NCI-H1694 (cell line): ENCODE measurements around the gene WNT5B.
A peak's percentile ranks its signal among the peaks of the same experiment; 100 is the strongest.
"Not testable (repeated sequence)": the region's sequence is repeated elsewhere in the genome, so short reads cannot be mapped to it uniquely, and the experiment has no call there.

Source experiments
- DNase-seq: peaks from one replicate; lab custom pipeline; 2025; lab: John Stamatoyannopoulos, UW

The WNT5B gene

DNA sequence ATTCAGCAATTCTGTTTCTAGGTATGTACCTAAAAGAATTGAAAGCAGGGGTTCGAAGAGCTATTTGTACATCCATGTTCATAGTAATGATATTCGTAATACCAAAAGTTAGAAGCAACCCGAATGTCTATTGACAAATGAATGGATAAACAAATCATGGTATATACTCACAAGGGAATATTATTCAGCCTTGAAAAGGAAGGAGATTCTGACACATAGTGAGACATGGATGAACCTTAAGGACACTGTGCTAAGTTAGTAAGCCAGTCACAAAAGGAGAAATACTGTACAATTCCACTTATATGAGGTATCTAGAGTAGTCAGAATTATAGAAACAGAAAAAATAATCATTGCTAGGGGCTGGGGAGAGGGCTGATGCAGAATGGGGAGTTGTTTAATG lies 30.3 kb upstream of the WNT5B start:
- no peak for DNase-seq

DNA sequence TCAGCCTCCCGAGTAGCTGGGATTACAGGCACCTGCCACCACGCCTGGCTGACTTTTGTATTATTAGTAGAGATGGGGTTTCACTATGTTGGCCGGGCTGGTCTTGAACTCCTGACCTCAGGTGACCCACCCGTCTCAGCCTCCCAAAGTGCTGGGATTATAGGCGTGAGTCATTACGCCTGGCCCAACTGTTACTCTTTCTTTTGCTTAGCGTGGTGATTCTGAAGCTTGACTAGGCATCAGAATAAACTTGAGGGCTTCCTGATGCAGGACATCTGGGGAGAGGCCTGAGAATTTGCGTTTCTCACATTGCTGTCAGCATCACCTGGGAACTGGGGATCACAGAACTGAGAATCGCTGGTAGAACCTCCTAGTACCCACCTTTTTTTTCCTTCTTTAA lies 26.3 kb upstream of the WNT5B start:
- DNase-seq: not testable (repeated sequence)

DNA sequence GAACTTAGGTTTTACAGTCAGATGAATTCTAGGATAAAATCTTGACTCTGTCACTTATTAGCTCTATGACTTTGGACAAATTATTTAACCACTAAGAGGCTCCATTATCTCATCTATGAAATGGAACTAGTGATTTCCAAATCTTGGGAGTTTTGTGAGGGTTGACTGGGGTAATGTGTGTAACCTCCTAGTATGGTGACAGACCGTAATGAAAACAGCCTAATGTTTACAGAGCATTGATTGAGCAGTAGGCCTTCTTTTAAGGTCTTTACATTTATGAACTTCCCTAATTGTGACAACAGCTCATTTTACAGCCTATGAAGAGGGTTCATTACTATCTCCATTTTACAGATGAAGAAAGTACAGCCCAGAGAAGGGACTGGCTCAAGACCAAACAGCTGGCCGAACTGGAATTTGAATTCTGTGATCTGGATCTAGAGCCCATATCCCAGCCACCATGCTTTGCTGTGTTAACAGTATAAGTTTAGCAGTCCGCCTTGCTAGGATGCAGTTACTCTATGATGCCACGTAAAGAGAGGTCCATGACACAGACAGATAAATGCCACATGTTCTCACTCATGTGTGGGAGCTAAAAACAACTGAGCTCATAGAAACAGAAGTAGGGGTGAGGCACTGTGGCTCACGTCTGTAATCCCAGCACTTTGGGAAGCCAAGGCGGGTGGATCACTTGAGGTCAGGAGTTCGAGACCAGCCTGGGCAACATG lies 25.6 kb upstream of the WNT5B start:
- DNase-seq: no peak

DNA sequence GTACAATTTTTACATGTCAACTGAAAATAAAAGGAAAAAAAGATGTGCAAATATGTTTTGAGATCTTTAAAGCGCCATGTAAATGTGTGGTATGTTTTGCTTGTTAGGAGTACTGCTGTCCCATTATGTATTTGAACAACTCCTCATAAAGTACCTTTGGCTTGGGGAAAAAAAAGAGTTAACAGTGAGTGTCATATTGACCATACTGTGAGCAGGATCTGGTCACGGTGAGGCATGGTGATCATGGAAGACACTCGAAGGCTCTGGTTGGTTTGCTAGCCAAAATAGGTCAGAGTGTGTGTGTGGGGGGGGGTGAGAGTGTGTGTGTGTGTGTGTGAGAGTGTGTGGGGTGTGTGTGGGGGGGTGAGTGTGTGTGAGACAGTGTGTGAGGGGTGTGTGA lies 24.6 kb upstream of the WNT5B start:
- no peak for DNase-seq

DNA sequence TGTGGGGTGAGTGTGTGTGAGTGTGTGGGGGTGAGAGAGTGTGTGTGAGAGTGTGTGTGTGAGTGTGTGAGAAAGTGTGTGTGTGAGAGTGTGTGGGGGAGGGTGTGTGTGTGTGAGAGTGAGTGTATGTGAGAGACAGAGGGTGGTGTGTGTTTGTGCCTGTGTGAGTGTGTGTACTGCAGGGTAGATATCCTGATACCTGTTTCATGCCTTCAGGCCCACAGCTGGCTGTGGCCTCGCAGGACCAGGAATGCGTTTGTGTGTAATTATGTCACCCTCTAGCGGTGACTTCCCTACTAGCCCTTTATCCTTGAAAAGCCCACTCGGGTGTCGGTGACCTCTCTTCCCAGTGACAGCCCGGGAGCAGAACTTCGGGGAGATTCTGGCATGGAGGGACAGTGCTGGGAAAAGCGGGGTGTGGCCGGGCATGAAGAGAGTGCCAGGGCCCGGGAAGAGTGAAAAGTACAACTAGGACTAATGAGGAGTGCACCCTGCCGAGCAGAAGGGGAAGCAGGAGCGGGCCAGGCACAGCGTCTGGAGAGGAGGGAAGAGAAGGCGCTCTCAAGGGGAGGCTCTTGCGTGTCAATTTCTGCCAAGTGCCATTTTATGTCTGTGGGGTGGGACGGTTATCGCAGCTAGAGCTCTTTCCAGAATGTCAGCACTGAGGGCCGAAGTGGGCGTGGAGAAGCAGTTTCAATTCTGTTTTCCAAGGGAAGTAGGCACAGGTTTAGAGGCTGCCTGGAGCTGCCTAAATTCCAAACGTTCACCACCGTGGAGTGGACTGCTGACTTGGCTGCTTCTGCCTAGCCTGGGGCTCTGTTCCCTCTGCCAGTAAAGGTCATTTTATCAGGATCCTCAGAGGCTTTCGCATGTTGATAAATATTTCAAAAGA lies 23.7 kb upstream of the WNT5B start:
- peak; percentile 86 for DNase-seq

DNA sequence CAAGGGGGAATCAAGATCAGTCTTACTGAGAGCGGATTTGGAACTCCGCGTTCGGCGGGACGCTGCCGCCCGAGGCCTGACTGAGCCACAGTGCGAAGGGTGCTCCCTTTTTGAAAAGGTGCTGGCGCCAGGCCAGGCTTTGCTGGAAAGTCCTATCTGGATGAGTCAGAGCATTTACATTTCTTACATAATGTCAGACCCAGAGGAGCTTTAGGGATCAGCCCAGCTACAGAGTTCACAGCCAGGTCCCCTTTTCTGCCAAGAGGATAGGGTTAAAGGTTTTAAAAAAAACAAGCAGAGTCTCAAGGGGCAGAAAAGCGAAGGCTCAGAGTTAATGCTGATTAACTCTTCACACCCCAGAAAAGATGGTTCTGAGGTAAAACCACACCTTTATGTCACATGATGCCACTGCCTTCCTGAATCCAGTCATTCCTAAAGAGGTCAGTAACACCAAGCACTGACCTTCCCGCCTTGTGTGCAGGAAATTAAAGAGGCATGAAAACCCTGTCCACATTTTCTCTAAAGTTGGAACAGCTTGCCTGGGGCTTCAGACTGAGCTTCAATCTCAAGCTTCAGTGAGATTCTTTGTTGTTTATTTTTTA lies 22.9 kb upstream of the WNT5B start:
- no peak for DNase-seq

DNA sequence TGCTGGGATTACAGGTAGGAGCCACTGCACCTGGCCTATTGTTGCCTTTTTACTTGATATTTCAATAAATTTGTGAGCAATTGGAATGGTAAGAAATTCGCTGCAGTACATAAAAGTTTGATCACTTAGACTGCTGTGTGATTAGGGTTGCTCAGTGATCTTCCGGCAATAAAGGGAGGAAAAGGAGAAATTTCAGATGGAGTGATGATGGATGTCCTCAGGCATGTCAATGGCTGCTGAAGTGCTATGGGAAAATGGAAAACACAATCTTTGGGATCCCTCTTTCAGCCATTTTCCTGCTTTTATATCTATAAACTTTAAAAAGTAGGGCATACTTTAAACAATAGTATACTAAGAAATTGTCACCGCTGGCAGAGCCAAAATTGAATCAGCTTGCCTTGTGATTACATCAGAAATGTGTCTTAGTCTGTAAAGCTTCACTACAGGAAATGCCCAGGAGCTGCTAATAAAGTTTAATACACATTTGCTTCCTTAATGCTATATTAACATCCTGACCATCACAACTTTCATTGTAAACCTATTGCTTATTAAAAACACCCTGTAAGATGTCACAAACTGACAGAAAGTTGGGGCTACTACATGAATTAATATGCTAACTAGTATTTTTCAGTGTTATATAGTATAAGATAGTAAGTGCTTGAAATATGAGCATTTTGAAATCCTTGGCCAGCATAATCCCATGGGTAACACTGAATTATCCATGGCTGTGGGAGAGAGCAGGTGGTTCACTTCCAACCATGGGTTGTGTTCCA lies 20.9 kb upstream of the WNT5B start:
- no peak for DNase-seq

DNA sequence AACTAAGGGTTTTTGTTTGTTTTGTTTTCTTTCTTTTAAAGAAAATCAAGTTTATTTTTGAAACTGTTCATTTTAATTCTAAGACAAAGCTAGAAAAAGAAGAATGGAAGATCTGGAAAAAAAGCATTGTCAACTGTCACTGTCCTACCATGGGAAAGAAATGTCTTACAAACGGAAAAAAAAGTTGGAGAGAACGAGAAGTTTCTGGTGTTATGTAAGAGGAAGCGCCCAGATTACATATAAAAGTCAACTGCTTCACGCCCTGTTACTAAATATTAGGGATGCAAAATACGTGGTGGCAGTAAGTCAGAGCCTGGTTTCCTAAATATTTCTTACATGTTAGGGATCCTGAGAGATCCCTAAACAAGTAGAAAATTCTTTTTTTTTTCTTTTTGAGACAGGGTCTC lies 20.3 kb upstream of the WNT5B start:
- no peak for DNase-seq

DNA sequence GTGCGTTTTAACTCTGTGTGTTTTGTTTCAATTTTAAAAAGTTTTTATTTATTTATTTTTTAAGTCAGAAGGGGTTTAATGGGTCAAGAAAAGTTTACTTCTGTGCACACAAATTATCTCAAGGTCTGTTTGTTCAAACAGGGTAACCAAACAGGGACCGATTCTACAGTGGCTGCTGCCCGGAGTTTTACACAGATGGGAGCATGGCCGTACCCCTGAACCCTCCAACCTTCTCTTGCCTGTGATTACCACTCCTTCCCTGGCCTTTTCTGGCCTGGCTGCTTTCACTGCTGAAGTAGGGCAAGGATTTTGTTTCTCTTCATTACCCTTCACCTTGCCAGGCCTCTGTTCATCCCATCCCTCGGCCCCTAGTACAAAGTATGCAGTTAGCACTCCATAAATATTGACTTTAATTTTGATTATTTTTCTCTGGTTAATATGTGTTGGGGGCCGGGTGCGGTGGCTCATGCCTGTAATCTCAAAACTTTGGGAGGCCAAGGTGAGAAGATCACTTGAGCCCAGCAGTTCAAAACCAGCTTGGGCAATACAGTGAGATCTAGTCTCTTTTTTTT lies 18.9 kb upstream of the WNT5B start:
- no peak for DNase-seq

DNA sequence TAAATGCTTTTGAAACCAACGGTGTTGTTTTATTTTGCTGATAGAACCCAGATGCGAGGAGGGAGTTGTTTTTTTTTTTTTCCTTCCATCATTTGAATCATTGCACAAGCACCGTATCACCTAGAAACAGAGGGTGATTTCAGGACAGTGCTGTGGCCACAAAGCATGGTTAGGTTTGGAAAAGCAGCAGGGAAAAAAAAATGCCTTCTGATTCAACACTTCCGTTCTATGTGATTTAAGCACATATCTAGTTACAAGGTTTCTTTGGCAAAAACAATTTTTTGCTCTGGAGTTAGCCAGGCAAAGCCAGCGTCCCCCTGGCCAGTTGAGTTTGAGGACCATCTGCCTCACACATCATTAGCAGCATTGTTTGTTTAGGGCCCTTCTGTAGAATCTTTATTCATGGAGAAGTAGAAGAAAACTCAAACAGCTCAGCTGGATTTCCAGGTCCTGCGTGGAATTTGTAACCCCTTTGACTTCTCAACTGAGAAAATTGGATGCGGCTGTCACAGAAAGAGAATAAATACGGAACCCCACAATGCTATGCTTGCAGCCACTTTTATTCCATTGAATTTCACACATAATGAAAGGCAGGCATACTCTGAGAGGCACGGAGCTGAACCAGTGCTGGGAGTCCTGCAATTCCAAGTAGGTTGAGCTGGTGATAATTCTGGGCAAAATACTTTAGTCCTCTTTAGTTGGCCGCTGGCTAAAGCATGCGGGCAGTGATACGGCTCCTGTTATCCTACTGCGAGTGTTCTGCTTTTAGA lies 17.0 kb upstream of the WNT5B start:
- DNase-seq: peak; percentile 36

DNA sequence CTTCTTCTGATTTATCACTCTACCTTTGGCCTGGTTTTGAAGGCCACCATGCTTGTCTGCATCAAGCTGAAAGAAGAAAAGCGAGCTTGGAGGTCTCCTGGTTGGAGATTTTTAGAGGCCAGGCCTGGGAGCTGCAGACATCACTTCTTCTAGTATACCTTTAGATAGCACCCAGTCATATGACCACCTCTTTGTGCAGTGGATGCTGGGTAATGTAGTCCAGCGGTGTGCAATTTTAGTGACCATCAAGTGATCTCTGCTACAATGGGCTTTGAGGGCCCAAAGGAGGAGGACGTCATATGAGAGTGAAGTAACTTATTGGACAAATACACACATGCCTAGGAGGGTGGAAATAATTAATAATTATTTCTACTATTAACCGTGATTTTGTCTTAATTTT lies 15.2 kb upstream of the WNT5B start:
- DNase-seq: no peak

DNA sequence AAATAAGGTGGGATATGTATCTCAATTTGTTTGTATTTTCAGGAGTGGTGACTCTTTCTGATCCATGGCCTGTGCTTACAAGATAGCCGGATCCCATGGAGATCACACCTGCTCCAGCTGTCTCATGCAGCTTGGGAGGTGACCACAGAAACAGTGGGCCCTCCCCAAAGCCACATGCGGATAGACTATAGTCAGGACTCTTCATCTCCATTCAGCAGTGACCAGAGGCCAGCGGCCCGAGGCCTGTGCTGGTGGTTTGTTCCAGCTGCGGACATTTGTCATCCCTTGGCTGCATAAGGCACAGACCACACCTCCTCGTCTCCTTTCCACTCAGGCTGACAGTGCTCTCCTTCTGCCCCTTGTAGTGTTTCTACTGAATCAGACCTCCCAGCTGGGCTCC lies 14.7 kb upstream of the WNT5B start:
- no peak for DNase-seq

DNA sequence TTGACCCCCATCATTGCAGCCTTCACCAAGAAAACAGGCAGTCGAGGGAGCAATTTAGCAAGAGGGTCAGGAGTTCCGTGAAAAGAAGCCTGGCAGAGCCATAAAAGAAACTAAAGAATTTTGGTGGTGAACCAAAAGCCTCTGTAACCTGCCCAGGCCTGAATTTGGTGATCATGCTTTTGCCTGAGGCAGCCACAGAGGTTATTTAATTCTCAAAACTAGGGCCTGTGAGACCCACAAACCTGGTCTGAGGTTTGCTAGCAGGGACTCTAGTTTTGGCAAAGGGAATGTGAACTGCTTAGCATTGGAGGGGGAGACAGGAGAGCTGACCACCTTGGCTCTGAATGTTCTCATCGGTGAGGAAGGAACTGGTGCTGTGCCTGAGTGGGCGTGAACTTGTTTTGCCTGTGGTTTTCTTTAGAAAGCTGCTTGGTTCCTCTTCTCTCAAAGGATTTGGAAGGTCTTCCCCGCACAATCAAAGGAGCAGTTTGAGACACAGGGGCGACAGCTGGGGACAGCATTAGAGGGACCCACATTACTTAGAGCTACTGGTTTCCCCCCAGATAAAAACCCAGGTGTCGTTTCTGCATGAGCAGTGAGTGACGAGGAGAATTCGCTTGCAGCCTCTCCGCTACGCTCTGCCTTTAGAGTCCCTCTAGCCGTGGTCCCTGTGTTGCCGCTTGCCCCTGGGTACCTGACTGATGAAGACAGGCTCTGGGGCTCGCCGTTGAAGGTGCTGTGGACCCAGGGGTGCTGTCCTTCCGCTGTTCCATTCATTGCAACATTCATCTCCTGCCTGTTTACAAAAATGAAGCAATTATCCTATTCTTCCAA lies 12.6 kb upstream of the WNT5B start:
- DNase-seq: no peak

DNA sequence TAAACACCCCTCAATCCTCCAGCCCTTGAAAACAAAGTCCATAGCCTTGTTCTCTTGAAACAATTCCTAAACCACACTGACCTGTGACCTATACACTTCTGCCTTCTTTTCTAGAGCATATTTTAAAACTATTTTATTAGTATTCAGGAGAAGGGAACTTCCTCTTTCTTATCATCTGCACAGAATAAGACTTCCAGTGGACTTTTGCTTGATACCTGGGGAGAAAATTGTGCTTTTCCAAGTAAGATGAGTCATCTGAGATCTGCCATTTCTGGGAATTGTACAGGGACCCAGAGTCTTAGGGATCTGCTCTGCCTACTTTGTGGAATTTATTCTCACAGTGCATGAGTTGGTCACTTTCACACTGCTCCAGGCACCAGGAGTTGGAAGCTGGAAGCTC lies 10.5 kb upstream of the WNT5B start:
- DNase-seq: no peak

DNA sequence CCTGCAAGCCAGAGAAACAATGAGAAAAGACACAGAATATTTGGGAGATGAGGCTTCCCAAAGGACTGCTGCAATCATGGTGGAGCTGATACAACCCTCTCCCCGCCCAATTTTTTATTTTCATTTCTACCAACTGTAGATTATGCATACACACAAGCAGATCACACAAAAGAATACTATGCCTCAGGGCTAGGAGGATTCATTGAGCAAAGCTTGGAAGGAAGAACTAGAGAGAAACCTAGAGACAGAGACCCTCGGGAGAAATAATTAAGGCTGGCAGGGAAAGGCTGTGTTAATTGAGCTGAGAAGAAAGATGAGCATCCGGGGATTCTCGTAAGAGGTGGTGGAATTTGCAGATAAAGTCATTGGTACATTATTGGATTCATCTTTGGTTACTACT lies 9.9 kb upstream of the WNT5B start:
- no peak for DNase-seq

DNA sequence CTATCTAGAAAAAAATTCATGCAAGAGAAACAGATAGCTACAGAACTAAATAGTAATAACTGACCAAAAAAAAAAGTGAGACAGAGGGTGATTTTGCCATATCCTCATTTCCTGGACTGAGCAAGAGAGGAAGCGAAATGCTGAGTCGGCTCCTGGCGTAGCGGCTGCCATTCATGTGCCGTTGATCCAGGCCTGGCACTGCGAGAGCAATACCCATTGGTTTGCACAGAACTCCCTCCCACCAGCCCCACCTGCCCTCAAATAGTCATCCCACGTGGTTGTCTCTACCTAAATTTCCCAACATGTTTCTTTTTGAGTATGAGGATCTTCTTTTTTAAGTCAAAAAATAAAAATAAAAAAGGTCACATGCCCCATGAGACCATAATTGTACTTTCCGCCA lies 9.4 kb upstream of the WNT5B start:
- no peak for DNase-seq

DNA sequence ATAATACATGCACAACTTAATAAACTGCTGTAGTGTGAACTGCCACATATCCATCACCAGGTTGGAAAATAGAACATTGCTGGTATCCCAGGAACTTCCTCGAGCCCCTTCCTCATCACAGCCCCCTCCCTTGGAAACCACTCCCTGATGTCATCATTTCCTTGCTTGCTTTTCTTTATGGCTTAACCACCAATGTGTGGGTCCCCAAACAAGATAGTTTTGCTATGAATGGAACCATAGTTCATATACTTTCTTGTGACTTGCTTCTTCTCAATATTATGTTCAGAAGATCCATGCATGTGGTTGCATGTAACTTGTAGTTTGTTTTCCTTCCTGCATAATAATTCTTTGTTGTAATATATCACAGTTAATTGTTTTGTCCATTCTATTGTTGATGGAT lies 8.9 kb upstream of the WNT5B start:
- no peak for DNase-seq

DNA sequence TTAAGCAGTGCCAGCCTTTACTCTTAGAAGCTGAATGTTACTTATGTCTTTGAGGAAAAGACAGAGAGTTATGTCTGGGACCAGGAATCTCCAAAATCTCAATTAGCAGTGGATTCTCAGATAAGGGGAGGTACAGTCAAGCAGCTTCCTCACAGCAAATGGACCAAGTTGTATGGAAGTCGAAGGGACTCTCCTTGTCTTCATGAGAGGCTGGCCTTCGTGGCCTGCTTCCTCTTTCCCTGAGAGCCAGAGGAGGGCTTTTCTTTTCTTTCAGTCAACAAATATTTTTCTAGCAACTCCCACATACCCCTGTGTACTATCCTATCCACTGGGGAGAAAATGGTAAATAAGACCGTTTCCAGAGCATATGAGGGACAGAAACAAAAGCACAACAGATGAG lies 6.6 kb upstream of the WNT5B start:
- no peak for DNase-seq

DNA sequence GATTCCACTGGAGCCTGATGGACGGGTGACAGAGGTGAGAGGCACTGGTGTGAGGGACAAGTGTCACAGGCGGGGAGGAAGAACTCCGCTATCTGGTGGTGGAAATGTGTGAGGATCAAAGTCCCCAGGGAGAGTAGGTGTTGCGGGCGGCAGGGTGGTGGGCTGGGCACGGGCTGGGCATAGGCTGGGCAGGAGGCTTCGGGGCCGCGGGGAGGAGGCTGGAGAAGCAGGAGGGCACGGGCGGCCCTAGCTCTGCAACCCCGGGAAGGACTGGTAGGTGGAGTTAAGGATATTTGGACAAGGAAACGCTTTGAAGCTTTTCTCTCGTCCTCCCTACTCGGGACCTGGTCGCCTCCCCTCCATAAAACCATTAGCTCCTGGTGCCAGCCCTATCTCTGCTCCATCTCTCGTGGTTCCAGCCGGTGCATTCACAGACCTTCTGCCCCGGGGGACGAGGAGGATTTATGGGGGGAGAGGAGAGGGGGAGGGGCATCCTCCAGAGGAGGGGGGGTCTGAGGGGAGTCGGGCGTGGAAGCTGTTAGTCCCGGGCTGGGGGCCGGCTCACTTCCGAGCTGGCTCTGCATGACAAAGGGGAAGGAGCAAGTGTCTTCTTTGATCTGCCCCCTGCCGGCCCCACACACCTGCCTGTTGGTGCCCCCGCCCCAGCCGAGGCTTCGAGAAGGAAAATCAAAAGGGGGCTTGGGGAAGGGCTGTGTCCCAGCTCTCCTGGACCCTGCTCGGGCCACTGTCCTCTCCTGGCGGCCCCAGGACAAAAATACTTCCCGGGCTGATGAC lies 504 bp downstream of the WNT5B start:
- DNase-seq: no peak
